ENCODE measurements around the gene DOC2A.
"Not testable (repeated sequence)": the region's sequence is repeated elsewhere in the genome, so short reads cannot be mapped to it uniquely, and the experiment has no call there.

DOC2A gene

DNA sequence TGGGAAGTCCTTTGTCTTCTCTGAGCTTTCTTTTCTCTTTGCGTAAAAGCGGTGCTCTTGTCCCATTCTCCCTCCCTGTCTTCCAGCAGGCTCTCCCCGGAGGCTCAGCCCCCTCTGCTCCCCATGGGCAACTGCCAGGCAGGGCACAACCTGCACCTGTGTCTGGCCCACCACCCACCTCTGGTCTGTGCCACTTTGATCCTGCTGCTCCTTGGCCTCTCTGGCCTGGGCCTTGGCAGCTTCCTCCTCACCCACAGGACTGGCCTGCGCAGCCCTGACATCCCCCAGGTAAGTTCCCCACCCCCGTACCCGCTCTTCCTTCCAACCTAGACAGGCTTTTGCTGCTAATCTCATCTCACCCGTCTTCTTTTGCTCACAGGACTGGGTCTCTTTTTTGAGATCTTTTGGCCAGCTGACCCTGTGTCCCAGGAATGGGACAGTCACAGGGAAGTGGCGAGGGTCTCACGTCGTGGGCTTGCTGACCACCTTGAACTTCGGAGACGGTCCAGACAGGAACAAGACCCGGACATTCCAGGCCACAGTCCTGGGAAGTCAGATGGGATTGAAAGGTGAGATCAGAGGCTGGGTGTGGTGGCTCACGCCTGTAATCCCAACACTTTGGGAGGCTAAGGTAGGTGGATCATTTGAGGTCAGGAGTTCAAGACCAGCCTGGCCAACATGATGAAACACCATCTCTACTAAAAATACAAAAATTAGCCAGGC, 47.6 kb downstream of the DOC2A start:
- DNase-seq = no peak

DNA sequence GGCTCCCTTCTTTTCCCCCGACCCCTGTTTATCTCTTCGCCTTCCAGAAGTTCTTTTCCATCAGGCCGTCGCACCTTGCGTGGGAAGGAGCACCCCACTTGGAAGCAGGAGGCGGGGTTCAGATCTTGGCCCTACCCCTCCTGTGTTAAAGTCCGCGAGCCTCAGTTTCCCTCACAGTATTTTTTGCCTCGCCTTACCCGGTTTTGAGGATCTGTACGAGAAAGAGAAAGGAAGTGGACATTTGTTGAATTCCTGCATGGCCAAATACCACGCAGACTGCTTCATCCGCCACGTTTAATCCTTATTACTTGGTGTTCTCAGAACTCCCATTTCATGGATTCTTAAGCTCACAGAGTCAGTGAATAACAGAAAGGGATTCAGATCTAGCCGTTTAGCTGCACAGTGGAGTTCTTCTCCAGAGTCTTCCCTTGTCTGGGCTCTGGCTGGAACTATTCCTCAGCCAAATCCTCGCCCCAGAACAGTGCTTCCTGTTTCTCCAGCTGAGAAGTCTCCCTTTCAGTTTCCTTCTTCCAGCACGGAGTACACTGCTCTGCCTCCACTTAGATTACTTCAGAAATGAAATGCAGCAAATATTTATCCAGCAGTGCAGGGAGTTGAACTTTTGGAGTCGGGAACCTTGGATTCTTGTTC, 48.4 kb downstream of the DOC2A start:
- no peak for DNase-seq

- DNase-seq = peak; percentile 53
Measured at GRCh38 chr16:29961479-29962343, 49.1 kb downstream of the DOC2A start, which contains the start of gene TMEM219. Gene TMEM219, plus strand, starts transcription at chr16:29962079. Its CDS starts 1,065 bp downstream, at chr16:29963144.

DNA sequence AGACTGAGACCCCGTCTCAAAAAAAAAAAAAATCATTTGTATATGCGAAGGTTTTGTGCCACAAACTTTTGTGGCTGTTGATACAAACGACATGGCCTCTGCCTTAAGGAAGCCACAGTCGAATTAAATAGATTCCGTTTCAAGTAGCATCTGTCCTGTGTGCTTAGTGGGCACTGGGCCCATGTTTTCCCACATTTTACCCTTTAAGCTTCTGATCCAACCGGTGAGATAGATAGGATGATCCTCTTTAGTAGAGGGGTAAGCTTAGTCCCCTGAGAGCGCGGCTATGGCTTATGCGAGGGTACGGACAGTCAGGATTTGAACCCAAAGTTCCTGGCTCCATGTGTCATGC, 49.7 kb downstream of the DOC2A start:
- DNase-seq = no peak

GRCh38 chr16:29959821-29960220, 51.0 kb downstream of the DOC2A start:
- not testable (repeated sequence) for DNase-seq

DNA sequence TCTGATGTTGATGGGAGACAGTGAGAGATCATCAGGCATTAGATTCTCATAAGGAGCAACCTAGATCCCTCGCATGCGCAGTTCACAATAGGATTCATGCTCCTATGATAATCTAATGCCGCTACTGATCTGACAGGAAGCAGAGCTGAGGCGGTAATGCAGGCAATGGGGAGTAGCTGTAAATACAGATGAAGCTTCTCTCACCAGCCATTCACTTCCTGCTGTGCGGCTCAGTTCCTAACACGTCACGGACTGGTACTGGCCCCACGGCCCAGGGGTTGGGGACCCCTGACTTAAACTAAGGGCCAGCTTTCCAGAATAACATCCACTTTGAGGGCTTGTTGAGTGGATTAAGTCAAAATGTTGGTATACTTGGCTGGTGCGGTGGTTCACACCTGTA, 51.5 kb downstream of the DOC2A start:
- DNase-seq = no peak

DNA sequence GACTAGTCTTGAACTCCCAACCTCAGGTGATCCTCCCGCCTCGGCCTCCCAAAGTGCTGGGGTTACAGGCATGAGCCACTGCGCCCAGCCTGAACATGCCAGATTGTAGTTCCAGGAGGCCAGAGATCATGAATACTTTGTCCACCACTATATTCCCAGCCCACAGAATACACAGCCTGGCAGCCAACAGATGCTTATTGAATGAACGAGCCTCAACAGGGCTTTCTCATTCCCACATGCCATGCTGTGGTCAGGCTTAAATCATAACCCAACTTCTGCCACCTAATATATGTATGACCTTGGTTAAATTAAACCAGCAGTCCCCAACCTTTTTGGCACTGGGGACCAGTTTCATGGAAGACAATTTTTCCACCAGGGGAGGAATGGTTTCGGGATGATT, 52.1 kb downstream of the DOC2A start:
- DNase-seq = no peak
